ENCODE measurements around the gene MBD3L3. TPM values are rescaled to one million over a fixed set of nuclear protein-coding genes. Genes with fewer than 3 reads are reported as not detected.

The MBD3L3 gene
- total and polyA plus RNA-seq, 2 of the 4 experiments (the other 2 are of a cell fraction): not detected

- CTCF ChIA-PET: no interaction called here
- H3K9me3 ChIP-seq (ENCODE audit: control insufficient read depth, insufficient read depth, low read length): peaks cover 42% of the 10 kb centered on the region
- no peak for ATAC-seq (ENCODE audit: low read depth)
Measured at GRCh38 chr19:7074705-7075282, 16.3 kb upstream of the MBD3L3 start.

More at GRCh38 chr19:7074705-7075282, 16.3 kb upstream of the MBD3L3 start:
- H3K56ac ChIP-seq (ENCODE audit: extremely low read depth, insufficient read depth, low read length): no peak overlapping the region
- dilution Hi-C loops (cut with HindIII; ENCODE audit: low sequenced_read_pairs, unreplicated experiment): no loop called here
- H3K18ac ChIP-seq (ENCODE audit: low read depth, low read length): no peak overlapping the region
- peaks cover 66% of the 10 kb centered on the region for H3K36me3 ChIP-seq (ENCODE audit: control insufficient read depth, insufficient read depth, low read length)
- no peaks in the 10 kb centered on the region for H3K27me3 ChIP-seq (ENCODE audit: control insufficient read depth, insufficient read depth, low read length)
- no peak overlapping the region for H3K4me3 ChIP-seq (ENCODE audit: insufficient read depth, low read depth, low read length)
- no peak overlapping the region for H2BK15ac ChIP-seq (ENCODE audit: low read depth, low read length)
- no peak overlapping the region for H2BK20ac ChIP-seq (ENCODE audit: low read depth, low read length)
- BruUV-seq (replicated peaks): no TSS peak
- intact Hi-C loops (cut with micrococcal nuclease): no loop called here
- no peaks in the 10 kb centered on the region for H3K9me1 ChIP-seq (ENCODE audit: insufficient read depth, low read length)
- H2BK5ac ChIP-seq (ENCODE audit: low read depth, low read length, poor library complexity, severe bottlenecking): no peak overlapping the region
- no peak overlapping the region for H3K23ac ChIP-seq (ENCODE audit: low read depth, low read length)
- no peak for DNase-seq
- no peak overlapping the region for H3K4ac ChIP-seq (ENCODE audit: low read depth, low read length)
- H4K5ac ChIP-seq (ENCODE audit: low read depth, low read length): no peak overlapping the region
- H3K27ac ChIP-seq (ENCODE audit: insufficient read depth, low read length): no peak overlapping the region
- no peaks in the 10 kb centered on the region for H4K20me1 ChIP-seq (ENCODE audit: insufficient read depth, low read length)
- H3K14ac ChIP-seq (replicated peaks; ENCODE audit: low read depth, low read length): no peak overlapping the region
- H2BK120ac ChIP-seq (ENCODE audit: low read depth, low read length): no peak overlapping the region
- POLR2A ChIA-PET (ENCODE audit: unreplicated experiment): no interaction called here
- no peak overlapping the region for H3K4me2 ChIP-seq (ENCODE audit: low read depth, low read length)
- no peaks in the 10 kb centered on the region for H3K4me1 ChIP-seq (ENCODE audit: control insufficient read depth, insufficient read depth, low read length)
- H2AK9ac ChIP-seq (replicated peaks; ENCODE audit: low read depth, low read length, poor library complexity): no peak overlapping the region
- H4K8ac ChIP-seq (ENCODE audit: low read depth in 2 of 2, low read length in 2 of 2): no peak overlapping the region
- in situ Hi-C loops (cut with MboI; ENCODE audit: low sequenced_read_pairs): no loop called here
- no peak overlapping the region for H2AFZ ChIP-seq (replicated peaks; ENCODE audit: low read length, poor library complexity)
- H3K9ac ChIP-seq (ENCODE audit: low read depth, low read length): no peak overlapping the region
- H3K79me1 ChIP-seq (ENCODE audit: low read depth in 1 of 2, low read length in 2 of 2): peaks cover 11 to 16% of the 10 kb centered on the region in 2 experiments
- no peak overlapping the region for H2AK5ac ChIP-seq (ENCODE audit: low read depth, low read length)
- TF ChIP-seq POLR2A (IDR thresholded peaks at IDR 0.05; ENCODE audit: low read depth, low read length): no peak
- H4K91ac ChIP-seq (ENCODE audit: insufficient read depth, low read depth, low read length): no peak overlapping the region
- WGBS, 2 experiments (ENCODE audit: extremely low coverage in 2 of 2, insufficient read length in 1 of 2): no CpG with 5 or more reads among the region's 29 CpGs

Data from IMR-90 (cell line).